Right lobe of liver (tissue), 4 donors: Measurements from ENCODE around the gene ELOB.

Source experiments
- CTCF ChIP-seq, 4 donors: fragments of 200-600 bp in 3 of 4; fragments of 450-650 bp in 1 of 4; IDR thresholded peaks; one replicate each; pipeline versions ENCODE4 v1.5.1 to v1.8.0; 2016 to 2022; ENCODE audit warnings: antibody characterized with exemption in 4 of 4, mild to moderate bottlenecking in 2 of 4
- POLR2A ChIP-seq: fragments of 450-650 bp; IDR thresholded peaks from one replicate; pipeline ENCODE4 v1.6.1; 2017; ENCODE audit warnings: antibody characterized with exemption, mild to moderate bottlenecking
- donor health status: DM: no; HTN: no; CAD: no.
- donor health status: DM: no; HTN: no; CAD: no.
- donor health status: DM: no; HTN: yes; CAD: no.

GRCh38 chr16:2738615-2739014 lies 38.5 kb downstream of the ELOB start:
- no peak for TF ChIP-seq CTCF (IDR thresholded peaks at IDR 0.05)
- TF ChIP-seq POLR2A, result no peak
